Dendritic cell treated with granulocyte-macrophage colony-stimulating factor and Interleukin-4, amounts not matched to agents 40 ng/mL and 50 ng/mL, for 4 days (primary cell): ENCODE data around the gene PPP1R26.
"Not testable (repeated sequence)": the region's sequence is repeated elsewhere in the genome, so short reads cannot be mapped to it uniquely, and the experiment has no call there.

Experiments
- H3K27ac Mint-ChIP-seq: one replicate; pipeline ENCODE4 v1.8.0; 2022; ENCODE audit warnings: mild to moderate bottlenecking, mixed read lengths
- H3K27me3 Mint-ChIP-seq: one replicate; pipeline ENCODE4 v1.8.0; 2022; ENCODE audit warnings: mild to moderate bottlenecking, mixed read lengths
- H3K36me3 Mint-ChIP-seq: one replicate; pipeline ENCODE4 v1.8.0; 2022; ENCODE audit warnings: low read depth, mixed read lengths
- H3K4me1 Mint-ChIP-seq: one replicate; pipeline ENCODE4 v1.8.0; 2022; ENCODE audit warnings: low read depth, mixed read lengths
- H3K4me3 Mint-ChIP-seq: one replicate; pipeline ENCODE4 v1.8.0; 2022; ENCODE audit warnings: mild to moderate bottlenecking, moderate library complexity, mixed read lengths
- H3K9me3 Mint-ChIP-seq: one replicate; pipeline ENCODE4 v1.8.0; 2022; ENCODE audit warnings: mixed read lengths
- intact Hi-C: fragments of 100-400 bp; cut with micrococcal nuclease; formaldehyde crosslinking; loops from one replicate; pipeline ENCODE4 v1.15.0; 2022

Gene PPP1R26, protein sequence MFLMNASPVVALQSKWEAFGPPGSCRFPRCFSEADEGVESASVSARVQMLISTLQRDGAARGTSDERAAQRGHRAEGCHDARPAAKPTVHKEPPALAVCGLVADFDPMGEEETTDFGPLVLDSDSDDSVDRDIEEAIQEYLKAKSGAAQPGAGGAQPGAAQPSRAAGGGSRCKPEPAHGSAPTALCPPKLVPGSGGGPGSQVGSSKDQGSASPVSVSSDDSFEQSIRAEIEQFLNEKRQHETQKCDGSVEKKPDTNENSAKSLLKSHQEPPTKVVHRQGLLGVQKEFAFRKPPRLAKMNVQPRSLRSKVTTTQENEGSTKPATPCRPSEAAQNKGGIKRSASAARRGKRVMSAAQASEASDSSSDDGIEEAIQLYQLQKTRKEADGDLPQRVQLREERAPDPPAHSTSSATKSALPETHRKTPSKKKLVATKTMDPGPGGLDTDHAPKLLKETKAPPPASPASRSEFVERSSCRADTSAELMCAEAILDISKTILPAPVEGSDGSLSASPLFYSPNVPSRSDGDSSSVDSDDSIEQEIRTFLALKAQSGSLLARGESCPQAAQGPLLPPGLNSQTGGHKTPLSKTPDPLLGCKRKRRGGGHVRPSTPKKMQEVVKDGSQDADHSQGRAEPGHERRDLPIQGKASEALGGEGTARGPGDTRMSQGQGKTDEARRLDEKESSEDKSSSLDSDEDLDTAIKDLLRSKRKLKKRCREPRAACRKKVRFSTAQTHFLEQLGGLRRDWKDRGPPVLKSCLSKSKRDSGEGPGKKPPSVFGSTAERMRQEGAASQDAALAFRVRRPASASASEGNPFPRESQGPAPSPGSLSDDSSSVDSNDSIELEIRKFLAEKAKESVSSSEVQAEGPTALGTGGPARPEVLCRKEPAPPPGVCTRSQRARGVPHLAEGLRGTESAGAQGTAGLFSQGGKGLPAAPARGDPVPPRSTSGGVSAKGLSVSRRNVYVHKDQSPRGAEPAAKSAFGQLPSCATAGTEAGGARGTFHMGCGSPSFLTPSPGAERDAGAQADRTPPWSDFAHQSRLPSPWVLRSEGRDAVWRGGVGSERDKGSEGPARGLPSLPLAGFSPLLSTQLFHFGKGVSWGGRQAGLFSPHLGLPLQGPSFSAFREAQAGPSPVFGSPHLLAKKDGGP (N-terminal part only)

DNA sequence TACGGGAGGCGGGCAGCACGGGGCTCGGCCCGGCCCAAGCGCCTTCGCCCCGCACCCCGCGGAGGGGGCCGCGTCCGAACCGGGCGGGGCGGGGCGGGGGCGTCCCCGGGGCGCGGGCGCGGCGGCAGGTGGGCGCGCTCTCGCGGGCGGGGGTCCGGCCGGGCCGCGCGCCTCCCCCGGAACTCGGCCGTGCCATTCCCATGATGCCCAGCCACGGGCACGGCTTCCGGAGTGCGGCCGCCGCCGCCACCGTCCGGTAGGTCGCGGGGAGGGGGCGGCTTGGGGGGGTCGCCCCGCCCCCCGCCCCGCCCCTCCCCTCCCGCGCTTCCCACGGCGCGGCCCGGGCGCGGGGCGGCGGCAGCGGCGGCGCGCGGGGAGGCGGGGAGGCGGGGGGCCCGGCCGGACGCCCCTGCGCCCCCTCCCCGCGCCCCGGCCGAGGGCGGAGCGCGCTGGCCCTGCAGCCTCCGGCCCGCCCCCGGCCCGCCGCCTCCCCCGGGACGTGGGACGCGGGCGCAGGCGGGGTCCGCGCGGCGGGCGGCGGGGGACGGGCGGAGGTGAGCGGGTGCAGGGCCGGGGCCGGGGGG lies at the start of gene PPP1R26:
PPP1R26 (plus strand) TSS at position 314 of the 584 bp plus-strand sequence. CDS start 4,729 bp downstream, outside the sequence.
- intact Hi-C loops = no loop called here
- Mint-ChIP-seq H3K27ac (peak within 1 kb of the TSS; percentile 85), H3K27me3 (peaks cover 27% of the 10 kb centered on the region), H3K4me1 (peaks cover 12% of the 10 kb centered on the region), H3K36me3 (peaks cover 19% of the 10 kb centered on the region), H3K9me3 (no peaks in the 10 kb centered on the region), H3K4me3 (peak within 1 kb of the TSS; percentile 91)

DNA sequence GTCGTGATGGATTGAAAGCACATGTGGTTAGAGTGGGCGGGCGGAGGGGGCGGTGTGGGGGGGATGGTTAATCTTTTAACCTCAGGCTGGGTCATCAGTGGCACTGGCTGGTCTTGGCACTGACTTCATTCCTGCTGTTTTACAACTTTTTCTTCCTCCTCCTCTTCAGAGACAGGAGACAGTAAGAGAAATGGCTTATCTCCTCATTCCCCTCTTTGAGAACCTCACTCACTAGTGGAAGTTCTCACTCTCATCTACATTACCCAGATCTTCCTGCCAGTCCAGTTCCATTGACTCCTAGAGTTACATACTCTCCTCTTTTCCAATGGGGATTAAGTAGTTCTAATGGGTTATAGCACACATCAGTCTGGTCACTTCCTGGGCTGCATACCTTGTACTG lies 42.3 kb upstream of the PPP1R26 start:
- Mint-ChIP-seq H3K4me3 (no peak overlapping the region), H3K36me3 (no peaks in the 10 kb centered on the region), H3K27ac (no peak overlapping the region), H3K27me3 (peaks cover 15% of the 10 kb centered on the region), H3K9me3 (peaks cover 29% of the 10 kb centered on the region), H3K4me1 (no peaks in the 10 kb centered on the region)
- intact Hi-C loops = no loop called here

DNA sequence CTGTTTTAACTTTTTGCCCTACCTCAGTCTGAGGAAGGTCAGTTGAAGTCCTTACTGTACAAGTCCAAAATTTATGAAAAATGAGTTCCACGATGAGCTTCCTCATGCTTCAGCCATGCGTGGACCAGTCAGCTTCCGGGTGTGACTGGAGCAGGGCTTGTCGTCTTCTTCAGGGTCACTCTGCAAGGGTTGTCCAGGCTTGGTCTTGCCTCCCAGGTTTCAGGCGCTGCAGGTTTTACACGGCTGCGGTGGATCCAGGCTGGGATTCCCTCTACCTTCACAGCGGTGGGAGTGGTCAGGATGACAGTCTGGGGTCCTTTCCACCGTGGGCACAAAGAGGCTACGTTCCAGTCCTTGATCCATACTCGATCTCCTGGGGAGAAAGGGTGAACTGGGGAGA lies 41.9 kb upstream of the PPP1R26 start:
- H3K4me1 Mint-ChIP-seq, intact Hi-C loops, H3K36me3 Mint-ChIP-seq, H3K4me3 Mint-ChIP-seq, H3K27ac Mint-ChIP-seq: not testable (repeated sequence)
- H3K9me3 Mint-ChIP-seq = peaks cover 29% of the 10 kb centered on the region
- H3K27me3 Mint-ChIP-seq = peaks cover 15% of the 10 kb centered on the region

DNA sequence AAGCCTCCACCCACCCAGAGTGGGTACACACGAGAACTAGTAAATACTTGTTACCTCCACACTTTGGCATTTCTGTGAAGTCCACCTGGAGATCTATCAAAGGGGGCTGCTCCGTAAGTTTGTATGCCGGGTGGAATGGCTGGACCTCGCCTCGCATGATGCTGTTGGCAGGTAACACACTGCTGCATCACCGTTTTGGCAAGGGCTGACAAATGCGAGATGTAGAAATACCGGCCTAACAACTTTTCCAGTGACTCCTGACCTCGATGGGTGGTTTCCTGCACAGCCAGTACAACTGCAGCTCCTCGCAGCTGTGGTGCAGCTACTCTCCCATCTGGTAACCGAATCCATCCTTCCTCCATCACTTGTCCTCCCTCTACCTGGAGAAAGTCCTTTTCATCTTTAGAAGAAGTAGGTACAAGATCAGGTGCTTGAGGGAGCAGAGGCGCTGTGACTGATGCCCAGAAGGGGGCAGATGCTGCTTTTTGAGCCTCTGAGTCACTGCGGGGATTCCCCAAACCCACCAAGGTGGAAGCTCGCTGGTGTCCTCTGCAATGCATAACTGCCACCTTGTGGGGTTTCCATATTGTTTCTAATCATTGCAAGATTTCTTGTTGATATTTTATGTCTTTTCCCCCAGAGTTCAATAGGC lies 40.9 kb upstream of the PPP1R26 start:
- H3K36me3 Mint-ChIP-seq, H3K27ac Mint-ChIP-seq, H3K4me1 Mint-ChIP-seq, intact Hi-C loops, H3K4me3 Mint-ChIP-seq: not testable (repeated sequence)
- H3K27me3 Mint-ChIP-seq = peaks cover 20% of the 10 kb centered on the region
- peaks cover 29% of the 10 kb centered on the region for H3K9me3 Mint-ChIP-seq

DNA sequence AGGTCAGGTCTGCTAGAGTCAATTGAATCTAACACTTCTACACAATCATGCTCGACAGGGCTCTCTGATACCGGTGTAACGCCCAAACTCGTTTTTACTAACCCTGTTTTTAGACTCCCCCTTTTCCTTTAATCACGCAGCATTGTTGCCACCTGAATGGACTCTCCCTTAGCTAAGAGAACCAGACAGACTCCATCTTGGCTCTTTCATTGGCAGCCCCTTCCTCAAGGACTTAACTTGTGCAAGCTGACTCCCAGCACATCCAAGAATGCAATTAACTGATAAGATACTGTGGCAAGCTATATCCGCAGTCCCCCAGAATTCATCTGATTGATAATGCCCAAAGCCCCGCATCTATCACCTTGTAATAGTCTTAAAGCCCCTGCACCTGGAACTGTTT lies 40.1 kb upstream of the PPP1R26 start:
- H3K36me3 Mint-ChIP-seq, intact Hi-C loops, H3K4me3 Mint-ChIP-seq, H3K27ac Mint-ChIP-seq, H3K4me1 Mint-ChIP-seq: not testable (repeated sequence)
- Mint-ChIP-seq H3K9me3 (peaks cover 29% of the 10 kb centered on the region), H3K27me3 (peaks cover 24% of the 10 kb centered on the region)

DNA sequence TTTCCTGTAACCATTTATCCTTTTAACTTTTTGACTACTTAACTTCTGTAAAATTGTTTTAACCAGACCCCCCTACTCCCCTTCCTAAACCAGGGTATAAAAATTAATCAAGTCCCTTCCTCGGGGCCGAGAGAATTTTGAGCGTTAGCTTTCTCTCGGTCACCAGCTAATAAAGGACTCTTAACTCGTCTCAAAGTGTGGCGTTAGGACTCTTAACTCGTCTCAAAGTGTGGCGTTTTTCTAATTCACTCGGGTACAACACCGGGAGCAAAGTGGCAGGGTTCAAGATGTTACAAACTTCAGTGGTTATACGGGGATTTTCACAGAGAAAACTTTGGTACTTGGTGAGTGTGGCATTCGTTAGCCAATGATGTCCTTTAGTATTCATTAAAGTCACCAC lies 39.7 kb upstream of the PPP1R26 start:
- no peak overlapping the region for H3K4me3 Mint-ChIP-seq
- H3K27ac Mint-ChIP-seq = no peak overlapping the region
- no peaks in the 10 kb centered on the region for H3K36me3 Mint-ChIP-seq
- H3K9me3 Mint-ChIP-seq = peaks cover 29% of the 10 kb centered on the region
- no peaks in the 10 kb centered on the region for H3K4me1 Mint-ChIP-seq
- intact Hi-C loops = no loop called here
- H3K27me3 Mint-ChIP-seq = peaks cover 24% of the 10 kb centered on the region

DNA sequence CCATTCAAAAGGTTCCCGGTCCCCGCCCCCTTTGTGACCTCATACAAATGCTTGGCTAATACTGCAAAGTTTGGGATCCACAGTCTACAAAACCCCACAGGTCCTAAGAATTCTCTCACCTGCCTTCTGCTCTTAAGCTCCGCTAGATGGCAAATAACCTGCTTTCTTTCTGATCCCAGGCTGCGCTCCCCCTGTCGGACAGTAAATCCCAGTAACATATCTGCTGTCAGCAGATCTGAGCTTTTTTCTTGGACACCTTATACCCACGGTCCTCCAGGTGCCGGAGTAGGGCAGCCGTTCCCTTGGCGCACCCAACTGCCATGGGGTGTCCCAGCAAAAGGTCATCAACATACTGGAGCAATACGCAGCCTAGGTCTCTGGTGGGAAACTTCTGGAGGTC lies 39.0 kb upstream of the PPP1R26 start:
- Mint-ChIP-seq H3K36me3 (no peaks in the 10 kb centered on the region), H3K9me3 (peaks cover 29% of the 10 kb centered on the region), H3K4me3 (no peak overlapping the region), H3K4me1 (no peaks in the 10 kb centered on the region), H3K27ac (no peak overlapping the region), H3K27me3 (peaks cover 27% of the 10 kb centered on the region)
- intact Hi-C loops = no loop called here

DNA sequence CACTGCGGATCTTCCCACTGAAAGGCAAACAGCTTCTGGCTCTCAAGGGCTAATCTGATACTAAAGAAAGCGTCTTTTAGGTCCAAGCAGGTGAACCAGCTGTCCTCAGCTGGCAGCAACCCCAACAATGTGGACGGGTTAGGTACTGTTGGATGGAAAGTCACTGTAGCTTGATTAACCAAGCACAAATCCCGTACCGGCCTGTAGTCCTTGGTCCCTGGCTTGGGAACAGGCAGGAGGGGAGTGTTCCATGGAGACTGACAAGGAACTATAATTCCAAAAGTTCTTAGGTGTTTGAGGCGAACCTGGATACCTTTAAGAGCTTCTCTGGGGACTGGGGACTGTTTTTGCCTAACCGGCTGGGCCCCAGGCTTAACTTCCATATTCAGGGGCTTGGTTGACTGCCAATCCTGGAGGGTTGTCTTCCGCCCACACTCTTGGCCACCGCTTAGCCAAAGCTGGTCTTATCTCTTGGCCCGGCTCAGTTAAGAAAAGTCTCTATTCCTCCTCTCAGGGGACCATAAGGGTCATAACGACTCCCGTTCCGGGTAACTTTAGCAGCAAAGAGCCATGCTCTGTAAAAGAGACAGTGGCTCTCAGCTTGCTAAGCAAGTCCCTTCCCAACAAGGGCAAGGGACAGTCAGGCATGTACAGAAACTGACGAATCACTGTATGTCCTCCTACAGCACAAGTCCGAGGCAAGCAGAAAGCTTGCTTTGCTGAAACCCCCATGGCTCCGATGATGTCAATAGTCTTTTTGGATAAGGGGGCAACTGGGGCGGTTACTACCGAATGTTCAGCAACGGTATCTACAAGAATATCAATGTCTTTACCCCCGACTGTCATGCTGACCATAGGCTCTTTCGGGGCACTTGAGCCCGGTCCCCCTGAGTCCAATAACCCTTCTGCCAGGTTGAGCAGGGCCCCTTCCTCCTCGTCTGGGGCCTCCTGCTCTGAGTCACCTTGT lies 38.2 kb upstream of the PPP1R26 start:
- H3K27me3 Mint-ChIP-seq = peaks cover 27% of the 10 kb centered on the region

DNA sequence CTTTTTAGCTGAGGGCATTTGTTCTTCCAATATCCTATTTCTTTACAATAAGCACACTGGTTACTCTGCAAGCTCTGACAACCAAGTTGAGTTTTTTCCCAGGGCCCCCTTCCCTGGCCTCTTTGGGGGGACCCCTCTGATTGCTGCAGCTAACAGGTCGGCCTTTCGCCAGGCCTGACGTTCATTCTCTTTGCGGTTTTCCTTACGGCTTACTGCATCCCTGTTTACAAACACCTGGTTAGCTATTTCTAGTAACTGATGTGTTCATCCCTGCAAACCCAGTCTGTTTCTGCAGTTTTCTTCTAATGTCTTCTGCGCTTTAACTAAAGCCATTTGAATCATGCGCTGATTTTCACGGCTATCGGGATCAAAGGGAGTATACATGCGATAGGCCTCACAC lies 37.5 kb upstream of the PPP1R26 start:
- intact Hi-C loops = no loop called here
- H3K27me3 Mint-ChIP-seq = peaks cover 22% of the 10 kb centered on the region
- H3K9me3 Mint-ChIP-seq = peaks cover 16% of the 10 kb centered on the region
- no peaks in the 10 kb centered on the region for H3K4me1 Mint-ChIP-seq
- H3K4me3 Mint-ChIP-seq = no peak overlapping the region
- H3K27ac Mint-ChIP-seq = no peak overlapping the region
- no peaks in the 10 kb centered on the region for H3K36me3 Mint-ChIP-seq

More for the DNA sequence above, 38.2 kb upstream of the PPP1R26 start:
- H3K4me1 Mint-ChIP-seq, H3K4me3 Mint-ChIP-seq, H3K36me3 Mint-ChIP-seq, intact Hi-C loops, H3K27ac Mint-ChIP-seq: not testable (repeated sequence)
- H3K9me3 Mint-ChIP-seq = peaks cover 22% of the 10 kb centered on the region

DNA sequence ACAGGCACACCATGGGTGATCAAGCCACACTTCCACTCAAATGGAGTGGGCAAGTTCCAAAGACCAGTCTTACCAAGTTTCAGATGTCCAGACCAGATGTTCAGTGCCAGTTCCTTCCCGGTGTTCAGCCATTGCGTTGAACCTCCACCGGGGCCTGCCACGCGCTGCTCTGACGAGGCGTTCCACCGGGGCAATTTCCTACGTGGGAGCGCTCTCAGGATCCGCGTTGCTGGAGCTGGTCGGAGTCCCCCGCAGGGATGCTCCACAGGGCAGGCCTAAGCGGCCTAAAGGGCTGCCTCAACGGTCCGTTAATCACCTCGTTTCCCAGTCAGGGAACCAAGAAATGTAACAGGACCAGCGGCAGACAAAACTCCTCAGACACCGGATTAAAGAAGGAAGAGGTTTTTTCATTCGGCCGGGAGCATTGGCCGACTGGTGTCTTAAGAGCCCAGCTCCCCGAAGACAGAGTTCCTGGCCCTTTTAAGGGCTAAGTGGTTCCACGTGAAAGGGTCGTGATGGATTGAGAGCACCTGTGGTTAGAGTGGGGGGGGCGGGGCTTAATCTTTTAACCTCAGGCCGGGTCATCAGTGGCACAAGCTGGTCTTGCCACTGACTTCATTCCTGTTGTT lies 35.7 kb upstream of the PPP1R26 start:
- H3K27ac Mint-ChIP-seq = no peak overlapping the region
- no peaks in the 10 kb centered on the region for H3K9me3 Mint-ChIP-seq
- H3K4me3 Mint-ChIP-seq = no peak overlapping the region
- no peaks in the 10 kb centered on the region for H3K4me1 Mint-ChIP-seq
- H3K36me3 Mint-ChIP-seq = no peaks in the 10 kb centered on the region
- H3K27me3 Mint-ChIP-seq = peaks cover 27% of the 10 kb centered on the region
- intact Hi-C loops = no loop called here

DNA sequence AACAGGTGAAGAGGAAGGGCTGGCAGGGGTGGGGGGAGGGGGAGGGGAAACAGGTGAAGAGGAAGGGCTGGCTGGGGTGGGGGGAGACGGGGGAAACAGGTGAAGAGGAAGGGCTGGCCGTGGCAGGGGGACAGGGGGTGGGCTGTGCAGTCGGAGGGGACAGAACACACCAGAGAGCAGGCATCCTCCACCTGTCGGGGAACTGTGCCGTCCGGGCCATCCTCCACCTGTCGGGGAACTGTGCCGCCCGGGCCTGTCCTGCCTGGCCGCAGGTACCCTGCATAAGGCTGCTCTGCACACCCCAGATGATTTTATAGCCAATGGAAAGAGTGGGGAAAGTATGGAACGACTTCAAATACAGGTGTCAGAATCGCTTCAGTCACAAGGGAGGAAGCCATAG lies 32.5 kb upstream of the PPP1R26 start:
- Mint-ChIP-seq H3K4me3 (no peak overlapping the region), H3K36me3 (no peaks in the 10 kb centered on the region), H3K4me1 (no peaks in the 10 kb centered on the region), H3K27ac (no peak overlapping the region), H3K27me3 (peaks cover 23% of the 10 kb centered on the region), H3K9me3 (no peaks in the 10 kb centered on the region)
- intact Hi-C loops = no loop called here

DNA sequence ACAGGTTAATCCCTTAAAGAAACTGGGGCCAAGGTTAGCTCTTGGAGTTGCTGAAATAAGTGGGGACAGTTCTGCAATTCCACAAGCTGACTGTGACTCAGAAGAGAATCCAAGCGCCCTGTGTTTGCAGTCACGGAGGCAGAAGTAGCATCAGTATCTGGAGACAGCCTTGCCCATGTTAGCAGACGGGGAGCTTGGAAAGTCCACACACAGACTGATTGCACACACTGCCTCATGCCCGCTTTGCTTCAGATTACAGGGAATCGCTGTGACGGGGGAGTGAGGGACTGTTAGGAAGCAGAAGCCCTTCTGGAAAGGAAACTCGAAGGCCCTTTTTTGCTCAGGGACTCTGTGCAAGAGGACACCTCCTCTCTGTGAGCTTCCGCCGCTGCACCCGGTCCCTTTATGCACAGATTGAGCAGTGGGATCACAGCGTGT lies 30.9 kb upstream of the PPP1R26 start:
- Mint-ChIP-seq H3K4me1 (no peaks in the 10 kb centered on the region), H3K27ac (no peak overlapping the region), H3K36me3 (no peaks in the 10 kb centered on the region), H3K4me3 (no peak overlapping the region), H3K27me3 (peaks cover 17% of the 10 kb centered on the region), H3K9me3 (no peaks in the 10 kb centered on the region)
- intact Hi-C loops = no loop called here
